SW480 (cell line): ENCODE data around the gene LZTS3.
"Not testable (repeated sequence)": the region's sequence is repeated elsewhere in the genome, so short reads cannot be mapped to it uniquely, and the experiment has no call there.

ENCODE experiments used
- DNase-seq: peaks from one replicate; pipeline ENCODE4 v3.0.0-alpha.2; 2016; ENCODE audit warnings: low spot score

LZTS3 gene

DNA sequence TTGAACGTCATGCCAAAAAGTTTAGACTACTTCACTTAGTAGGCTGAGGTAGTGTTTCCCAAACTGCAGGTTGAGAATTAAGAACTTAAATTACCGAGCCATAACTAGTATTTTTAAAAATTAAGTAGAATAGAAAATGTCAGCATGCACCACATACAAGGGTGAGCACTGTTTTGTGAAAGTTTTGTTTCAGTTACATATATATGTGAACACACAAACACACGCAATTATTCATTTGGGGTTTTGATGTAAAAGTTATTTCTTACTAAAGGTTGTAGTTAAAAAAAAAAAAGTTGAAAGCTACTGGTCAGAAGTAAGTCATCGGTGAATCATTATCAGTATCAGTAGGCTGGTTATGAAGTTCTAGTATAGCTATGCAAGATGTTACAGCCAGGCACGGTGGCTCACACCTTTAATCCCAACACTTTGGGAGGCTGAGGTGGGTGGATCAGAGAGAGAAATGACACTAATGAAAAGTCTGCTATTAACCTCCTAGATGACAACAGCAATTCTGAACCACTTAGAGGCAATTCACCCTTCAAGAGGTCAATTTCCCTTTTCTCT, 37.8 kb downstream of the LZTS3 start:
- DNase-seq = no peak

DNA sequence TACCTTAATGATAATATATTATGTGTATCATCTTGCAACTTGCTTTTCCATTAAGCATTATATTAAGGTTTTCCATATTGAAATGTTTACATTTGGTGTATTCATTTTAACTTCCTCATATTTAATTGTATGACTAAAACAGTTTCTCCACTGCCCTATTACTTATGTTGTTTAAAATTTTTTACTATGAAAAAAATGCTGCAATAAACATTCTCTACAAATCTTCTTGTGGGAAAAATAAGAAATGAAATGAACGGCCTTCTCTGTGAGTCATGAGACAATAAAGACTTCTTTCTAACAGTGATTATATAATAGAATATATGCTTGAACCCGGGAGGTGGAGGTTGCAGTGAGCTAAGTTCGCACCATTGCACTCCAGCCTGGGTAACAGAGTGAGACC, 39.2 kb downstream of the LZTS3 start:
- DNase-seq = no peak

DNA sequence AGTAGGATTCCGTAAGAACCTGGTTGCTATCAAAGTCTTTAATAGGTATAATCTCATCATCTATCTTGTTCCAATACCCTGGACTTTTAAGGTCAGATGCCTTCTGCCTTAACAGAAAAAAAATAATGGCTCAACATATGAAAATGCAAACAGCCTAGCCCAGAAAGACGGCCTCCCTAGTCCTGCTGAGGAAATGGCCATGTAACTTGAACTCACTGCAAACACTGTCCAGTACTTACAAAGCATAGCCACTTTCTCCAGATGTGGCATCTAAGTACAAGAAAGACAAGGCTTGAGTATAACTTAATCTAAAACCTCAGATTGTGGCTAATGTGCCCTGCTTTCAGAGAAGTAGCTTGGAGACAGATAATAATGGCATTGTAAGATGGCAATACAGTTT, 40.2 kb downstream of the LZTS3 start:
- no peak for DNase-seq

DNA sequence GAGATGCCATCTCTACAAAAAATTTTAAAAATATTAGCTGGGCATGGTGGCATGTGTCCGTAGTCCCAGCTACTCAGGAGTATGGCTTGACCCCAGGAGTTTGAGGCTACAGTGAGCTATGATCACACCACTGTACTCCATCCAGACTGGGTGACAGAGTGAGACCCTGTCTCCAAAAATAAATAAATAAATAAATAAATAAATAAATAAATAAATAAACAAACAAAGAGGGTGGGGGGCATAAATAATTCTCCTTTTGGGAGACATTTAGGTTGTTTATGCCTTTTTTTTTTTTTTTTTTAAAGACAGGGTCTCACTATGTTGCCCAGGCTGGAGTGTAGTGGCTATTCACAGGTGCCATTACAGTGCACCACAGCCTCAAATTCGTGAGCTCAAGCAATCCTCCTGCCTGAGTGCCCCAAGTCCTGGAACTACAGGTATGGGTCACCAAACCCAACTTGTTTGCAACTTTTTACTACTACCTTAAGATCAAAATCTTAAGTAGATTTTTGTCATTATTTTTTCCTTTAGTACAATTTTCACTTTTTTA, 43.2 kb downstream of the LZTS3 start:
- no peak for DNase-seq

DNA sequence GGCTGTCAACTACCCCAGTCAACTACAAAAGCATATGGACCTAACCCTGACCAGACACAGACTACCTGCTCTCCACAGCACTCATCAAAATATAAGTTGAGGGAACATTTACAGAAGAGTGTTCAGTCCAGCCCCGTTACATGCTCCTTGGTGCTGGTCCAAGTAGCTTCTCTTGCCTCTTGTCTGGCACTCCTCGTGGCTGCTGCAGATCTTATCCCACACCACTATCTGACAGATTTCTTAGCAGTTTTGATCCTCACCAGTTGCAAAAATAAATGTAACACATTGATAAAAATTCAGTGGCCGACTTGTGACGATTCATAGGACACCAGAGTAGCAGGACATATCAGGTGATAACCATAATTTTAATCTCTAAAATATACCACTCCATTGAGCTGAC, 44.3 kb downstream of the LZTS3 start:
- DNase-seq = no peak

DNA sequence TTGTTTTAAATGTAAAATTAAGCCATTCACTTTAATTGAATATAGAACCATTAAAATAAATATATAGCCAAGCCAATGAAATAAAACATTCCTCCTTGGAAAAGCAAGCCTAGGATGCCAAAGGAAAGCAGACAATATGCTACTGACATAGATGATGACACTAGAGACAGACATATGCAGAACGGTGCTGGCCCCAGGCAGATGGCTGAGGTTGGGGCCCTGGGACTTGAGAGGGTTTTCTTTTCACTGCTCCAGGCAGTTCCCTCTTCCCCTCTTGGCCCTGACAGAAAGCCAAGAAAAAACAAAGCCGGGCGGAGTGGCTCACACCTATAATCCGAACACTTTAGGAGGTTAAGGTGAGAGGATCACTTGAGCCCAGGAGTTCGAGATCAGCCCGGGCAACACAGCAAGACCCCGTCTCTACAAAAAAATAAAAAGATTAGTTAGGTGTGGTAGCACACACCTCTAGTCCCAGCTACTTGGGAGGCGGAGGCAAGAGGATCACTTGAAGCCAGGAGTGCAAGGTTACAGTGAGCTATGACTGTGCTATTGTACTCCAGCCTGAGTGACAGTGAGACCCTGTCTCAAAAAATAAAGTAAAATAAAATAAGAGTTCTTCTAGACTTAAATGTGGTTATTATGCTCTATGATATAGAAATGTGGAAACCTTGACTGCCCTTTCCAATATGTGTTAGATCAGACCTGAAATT, 44.9 kb downstream of the LZTS3 start:
- DNase-seq = no peak

DNA sequence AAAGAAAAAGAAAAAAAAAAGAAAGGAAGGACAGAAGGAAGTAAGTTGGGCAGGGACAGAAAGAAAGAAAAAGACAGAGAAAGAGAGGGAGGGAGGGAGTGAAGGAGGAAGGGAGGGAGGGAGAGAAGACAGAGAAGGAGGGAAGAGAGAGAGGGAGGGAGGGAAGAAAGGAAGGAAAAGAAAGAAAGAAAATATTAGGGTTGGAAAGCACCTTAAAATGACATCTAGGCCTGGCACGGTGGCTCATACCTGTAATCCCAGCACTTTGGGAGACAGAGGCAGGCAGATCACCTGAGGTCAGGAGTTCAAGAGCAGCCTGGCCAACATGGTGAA, 46.9 kb downstream of the LZTS3 start:
- DNase-seq = no peak

DNA sequence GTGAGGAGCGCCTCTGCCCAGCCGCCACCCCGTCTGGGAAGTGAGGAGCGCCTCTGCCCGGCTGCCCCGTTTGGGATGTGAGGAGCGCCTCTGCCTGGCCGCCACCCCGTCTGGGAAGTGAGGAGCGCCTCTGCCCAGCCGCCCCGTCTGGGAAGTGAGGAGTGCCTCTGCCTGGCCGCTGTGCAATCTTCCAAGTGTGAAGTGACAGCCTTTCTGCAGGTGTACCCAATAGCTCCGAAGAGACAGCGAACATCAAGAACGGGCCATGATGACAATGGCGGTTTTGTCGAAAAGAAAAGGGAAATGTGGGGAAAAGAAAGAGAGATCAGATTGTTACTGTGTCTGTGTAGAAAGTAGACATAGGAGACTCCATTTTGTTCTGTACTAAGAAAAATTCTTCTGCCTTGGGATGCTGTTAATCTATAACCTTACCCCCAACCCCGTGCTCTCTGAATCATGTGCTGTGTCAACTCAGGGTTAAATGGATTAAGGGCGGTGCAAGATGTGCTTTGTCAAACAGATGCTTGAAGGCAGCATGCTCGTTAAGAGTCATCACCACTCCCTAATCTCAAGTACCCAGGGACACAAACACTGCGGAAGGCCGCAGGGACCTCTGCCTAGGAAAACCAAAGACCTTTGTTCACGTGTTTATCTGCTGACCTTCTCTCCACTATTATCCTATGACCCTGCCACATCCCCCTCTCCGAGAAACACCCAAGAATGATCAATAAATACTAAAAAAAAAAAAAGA, 47.4 kb downstream of the LZTS3 start:
- DNase-seq = not testable (repeated sequence)

DNA sequence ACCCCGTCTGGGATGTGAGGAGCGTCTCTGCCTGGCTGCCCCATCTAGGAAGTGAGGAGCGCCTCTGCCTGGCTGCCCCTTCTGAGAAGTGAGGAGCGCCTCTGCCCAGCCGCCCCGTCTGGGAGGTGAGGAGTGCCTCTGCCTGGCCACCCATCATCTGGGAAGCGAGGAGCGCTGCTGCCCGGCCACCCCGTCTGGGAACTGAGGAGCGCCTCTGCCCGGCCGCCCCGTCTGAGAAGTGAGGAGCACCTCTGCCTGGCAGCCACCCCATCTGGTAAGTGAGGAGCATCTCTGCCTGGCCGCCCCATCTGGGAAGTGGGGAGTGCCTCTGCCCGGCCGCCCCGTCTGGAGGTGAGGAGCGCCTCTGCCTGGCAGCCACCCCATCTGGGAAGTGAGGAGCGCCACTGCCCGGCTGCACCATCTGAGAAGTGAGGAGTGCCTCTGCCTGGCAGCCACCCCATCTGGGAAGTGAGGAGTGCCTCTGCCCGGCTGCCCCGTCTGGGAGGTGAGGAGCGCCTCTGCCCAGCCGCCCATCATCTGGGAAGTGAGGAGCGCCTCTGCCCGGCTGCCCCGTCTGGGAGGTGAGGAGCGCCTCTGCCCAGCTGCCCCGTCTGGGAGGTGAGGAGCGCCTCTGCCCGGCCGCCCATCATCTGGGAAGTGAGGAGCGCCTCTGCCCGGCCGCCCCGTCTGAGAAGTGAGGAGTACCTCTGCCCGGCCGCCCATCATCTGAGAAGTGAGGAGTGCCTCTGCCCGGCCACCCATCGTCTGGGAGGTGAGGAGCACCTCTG, 48.4 kb downstream of the LZTS3 start:
- DNase-seq = not testable (repeated sequence)

DNA sequence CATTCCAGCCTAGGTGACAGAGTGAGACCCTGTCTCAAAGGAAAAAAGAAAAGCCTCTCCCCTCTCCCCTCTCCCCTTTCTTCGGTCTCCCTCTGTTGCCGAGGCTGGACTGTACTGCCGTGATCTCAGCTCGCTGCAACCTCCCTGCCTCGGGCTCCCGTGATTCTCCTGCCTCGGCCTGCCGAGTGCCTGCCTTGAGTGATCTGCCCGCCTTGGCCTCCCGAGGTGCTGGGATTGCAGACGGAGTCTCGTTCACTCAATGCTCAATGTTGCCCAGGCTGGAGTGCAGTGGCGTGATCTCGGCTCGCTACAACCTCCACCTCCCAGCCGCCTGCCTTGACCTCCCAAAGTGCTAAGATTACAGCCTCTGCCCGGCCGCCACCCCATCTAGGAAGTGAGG, 49.2 kb downstream of the LZTS3 start:
- DNase-seq = not testable (repeated sequence)

DNA sequence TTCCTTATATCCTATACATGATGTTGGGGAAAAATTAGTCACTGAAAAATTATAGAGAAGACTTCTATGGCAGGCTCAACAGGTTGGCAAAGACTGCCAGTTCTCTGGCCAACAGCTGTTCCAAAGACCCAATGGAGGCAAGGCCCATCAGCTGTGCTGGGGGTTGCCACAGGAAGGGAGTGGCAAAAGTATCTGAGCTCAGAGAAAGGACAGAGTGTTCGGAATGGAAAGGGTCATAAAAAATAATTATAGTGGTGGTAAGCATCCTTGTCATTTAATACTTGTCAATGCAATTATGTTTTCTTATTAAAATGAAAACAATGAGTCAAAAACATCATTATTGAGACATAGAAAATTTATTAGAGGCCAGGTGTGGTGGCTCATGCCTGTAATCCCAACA, 49.8 kb downstream of the LZTS3 start:
- DNase-seq = peak; percentile 56

DNA sequence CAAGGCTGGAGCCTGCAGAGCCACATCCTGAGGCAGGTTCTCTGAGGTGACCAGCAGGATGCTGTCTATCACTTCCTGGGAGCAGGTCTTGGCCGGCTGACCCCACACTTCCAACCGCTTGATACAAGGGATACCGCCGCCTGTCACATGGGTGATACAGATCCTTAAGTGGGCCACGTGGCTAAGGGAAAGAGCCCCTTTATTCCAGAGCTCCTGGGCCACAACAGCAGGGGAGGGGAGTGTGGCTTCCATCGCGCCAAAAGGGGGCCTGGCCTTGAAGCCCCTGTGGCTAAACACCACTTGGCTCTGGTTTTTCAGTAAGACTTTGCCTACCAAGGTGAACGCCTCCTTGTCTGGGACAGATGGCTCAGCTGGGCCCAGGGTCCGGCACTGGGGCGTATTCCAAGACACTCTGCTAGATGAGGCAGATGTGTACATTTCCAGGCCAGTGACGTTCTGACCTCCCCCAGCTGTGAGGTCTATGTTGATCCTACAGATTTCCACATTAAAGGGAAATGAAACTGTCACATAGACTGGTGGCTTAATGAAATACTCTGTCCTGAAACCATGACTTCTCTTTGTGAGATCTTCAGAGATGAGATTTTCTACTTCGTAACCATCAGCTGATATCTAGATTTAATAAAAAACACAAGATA, 51.3 kb downstream of the LZTS3 start:
- no peak for DNase-seq

DNA sequence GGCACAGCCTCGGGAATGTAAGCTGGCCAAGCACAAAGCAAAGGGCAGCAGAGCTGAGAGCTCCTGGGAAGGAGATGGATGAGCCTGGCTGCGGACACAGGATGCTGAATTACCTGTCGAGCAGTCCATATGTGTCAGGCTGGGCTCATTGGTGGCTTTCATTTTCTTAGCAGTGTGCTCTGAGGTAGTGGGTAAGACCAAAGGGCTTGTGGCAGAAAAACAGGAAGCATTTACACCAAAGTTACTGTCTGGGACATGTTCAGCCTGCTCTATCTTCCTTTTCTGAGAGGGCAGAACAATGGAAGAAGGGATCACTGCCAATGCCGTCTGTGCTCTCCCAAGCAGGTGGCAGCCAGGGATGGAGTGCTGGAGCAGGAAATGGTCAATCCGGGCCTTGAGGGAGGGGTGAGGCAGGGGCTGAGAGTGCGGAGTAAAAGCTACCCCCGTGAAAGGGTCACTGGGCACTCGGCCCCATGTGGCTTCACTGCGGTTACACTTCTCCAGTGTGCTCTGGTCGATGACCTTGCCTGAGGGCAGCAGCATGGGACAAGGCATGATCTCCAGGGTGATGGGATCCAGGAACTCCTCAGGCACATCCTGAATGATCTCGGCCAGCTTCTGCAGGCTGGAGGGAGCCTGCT, 52.0 kb downstream of the LZTS3 start:
- DNase-seq = no peak

DNA sequence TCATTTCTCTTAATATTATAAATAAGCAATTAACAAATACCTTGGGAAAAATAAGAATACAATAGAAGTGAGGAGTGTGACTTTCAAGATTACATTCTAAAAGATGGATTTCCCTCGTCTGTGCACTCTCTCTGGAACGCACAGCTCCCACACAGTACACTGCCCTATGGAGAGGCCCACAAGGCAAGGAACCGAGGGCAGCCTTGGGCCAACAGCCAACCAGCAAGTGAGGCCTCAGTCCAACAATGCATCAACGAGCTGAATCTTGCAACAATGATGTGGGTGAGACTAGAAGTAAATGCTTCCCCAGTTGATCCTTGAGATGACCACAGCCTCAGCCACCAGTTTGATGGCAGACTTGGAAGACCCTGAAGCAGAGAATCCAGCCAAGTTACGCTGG, 54.3 kb downstream of the LZTS3 start:
- no peak for DNase-seq

DNA sequence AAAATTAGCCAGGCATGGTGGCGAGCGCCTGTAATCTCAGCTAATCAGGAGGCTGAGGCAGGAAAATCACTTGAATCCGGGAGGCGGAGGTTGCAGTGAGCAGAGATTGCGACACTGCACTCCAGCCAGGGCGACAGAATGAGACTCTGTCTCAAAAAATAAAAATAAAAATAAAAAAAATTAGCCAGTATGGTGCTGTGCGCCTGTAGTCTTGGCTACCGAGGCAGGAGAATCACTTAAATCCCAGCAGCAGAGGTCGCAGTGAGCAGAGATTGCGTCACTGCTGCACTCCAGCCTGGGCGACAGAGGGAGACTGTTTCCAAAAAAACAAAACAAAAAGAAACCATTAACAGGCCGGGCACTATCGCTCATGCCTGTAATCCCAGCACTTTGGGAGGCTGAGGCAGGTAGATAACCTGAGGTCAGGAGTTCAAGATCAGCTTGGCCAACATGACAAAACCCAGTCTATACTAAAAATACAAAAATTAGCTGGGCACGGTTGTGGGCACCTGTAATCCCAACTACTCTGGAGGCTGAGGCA, 55.4 kb downstream of the LZTS3 start:
- not testable (repeated sequence) for DNase-seq

DNA sequence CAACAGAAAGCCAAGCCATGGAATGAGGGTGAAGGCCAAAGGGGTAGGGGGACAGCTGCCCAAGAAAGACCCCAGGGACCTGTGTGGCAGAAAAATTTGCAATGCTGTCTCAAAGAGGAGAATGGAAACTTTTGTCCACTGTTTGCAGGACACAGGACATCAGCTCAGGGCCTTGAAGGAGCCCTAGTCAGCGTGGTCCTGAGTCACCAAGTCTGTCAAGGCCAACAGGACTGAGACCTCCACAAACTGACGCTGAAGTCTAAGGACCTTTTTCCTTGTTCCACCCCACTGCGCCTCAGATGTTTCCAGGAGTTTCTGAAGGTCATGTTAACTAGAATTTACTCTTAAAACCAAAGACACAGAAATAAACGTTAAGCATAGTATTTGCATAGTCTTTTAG, 57.0 kb downstream of the LZTS3 start:
- no peak for DNase-seq

DNA sequence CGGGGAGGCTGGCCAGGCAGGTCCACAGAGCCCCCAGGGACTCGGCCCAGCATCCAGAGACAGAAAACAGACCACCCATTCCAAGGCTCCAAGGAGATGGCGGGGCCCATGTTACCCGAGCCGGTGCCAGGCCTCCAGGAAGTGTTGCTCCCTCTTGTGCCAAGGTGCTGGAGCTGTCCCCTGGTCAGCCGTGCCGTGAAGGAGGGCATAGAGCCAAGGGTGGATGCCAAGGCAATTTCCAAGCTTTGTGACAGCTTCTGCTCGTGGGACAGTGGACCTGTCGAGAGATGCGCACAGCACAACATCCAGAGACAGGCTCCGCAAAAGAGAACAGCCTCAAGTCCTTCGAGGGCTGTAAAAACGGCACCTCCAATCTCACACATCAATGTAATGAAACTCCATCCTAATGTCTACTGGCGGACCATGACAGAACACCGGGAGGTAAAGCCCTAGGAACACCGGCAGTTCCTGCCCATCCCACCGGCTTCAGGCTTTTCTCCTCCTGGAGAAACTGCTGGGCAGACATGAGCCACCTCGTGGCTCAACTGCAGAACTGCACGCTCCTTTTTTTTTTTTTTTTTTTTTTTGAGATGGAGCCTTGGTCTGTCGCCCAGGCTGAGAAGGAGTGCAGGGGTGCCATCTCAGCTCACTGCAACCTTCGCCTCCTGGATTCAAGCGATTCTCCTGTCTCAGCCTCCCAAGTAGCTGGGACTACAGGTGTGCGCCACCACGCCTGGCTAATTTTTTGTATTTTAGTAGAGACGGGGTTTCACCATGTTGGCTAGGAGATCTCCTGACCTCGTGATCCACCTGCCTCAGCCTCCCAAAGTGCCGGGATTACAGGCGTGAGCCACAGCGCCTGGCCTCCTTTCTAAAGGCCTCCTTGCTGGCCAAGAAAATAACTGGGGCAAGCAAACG, 57.9 kb downstream of the LZTS3 start:
- peak; percentile 67 for DNase-seq
